ENCODE measurements around the gene RBM3. TPM values are rescaled to one million over a fixed set of nuclear protein-coding genes. Genes with fewer than 3 reads are reported as not detected.

RBM3 gene
- polyA plus RNA-seq, 1 of the 3 experiments (the other 2 are of a cell fraction): 183 TPM

GRCh38 chrX:48617542-48618340 lies 43.5 kb downstream of the RBM3 start:
- no peaks in the 10 kb centered on the region for H3K9me3 ChIP-seq
- H3K27ac ChIP-seq (ENCODE audit: low read depth in 2 of 2, low read length in 1 of 2): no peak overlapping the region
- no peaks in the 10 kb centered on the region for H3K4me1 ChIP-seq (ENCODE audit: control insufficient read depth in 1 of 2, insufficient read depth in 2 of 2, low read depth in 1 of 2, low read length in 1 of 2)
- H3K27me3 ChIP-seq (ENCODE audit: insufficient read depth): no peaks in the 10 kb centered on the region; the same call in 1 of the 2 replicates
- no peaks in the 10 kb centered on the region for H3K79me2 ChIP-seq (ENCODE audit: insufficient read depth)
- TF ChIP-seq USF1 (IDR thresholded peaks at IDR 0.05; ENCODE audit: borderline replicate concordance, low read depth): no peak
- no peak for TF ChIP-seq NFIC (IDR thresholded peaks at IDR 0.05; ENCODE audit: borderline replicate concordance)
- no peak for TF ChIP-seq YY1 (IDR thresholded peaks at IDR 0.05; ENCODE audit: low read depth)
- TF ChIP-seq REST (IDR thresholded peaks at IDR 0.05; ENCODE audit: low read depth, low read length): no peak
- TF ChIP-seq SMC3 (IDR thresholded peaks at IDR 0.05; ENCODE audit: low read depth, low read length): no peak
- no peak for TF ChIP-seq EP300 (IDR thresholded peaks at IDR 0.05; ENCODE audit: borderline replicate concordance in 1 of 2, low read depth in 1 of 2, low read length in 1 of 2)
- no peak for TF ChIP-seq EZH2phosphoT487 (IDR thresholded peaks at IDR 0.05; ENCODE audit: borderline replicate concordance, low read depth)
- TF ChIP-seq GABPA (IDR thresholded peaks at IDR 0.05; ENCODE audit: low read depth): no peak
- no peak for TF ChIP-seq TEAD4 (IDR thresholded peaks at IDR 0.05; ENCODE audit: borderline replicate concordance, insufficient read depth)
- TF ChIP-seq CTCF (IDR thresholded peaks at IDR 0.05): no peak
- TF ChIP-seq TAF1 (IDR thresholded peaks at IDR 0.05; ENCODE audit: borderline replicate concordance, low read depth, low read length): no peak
- TF ChIP-seq ELF1 (IDR thresholded peaks at IDR 0.05): no peak
- TF ChIP-seq POLR2AphosphoS5 (IDR thresholded peaks at IDR 0.05; ENCODE audit: low read depth, low read length): no peak
- no peak for TF ChIP-seq FOXM1 (IDR thresholded peaks at IDR 0.05; ENCODE audit: low read depth)
- no peak for TF ChIP-seq FOXJ3 (CRISPR knock-in tag; IDR thresholded peaks at IDR 0.05)
- TF ChIP-seq GATA2 (CRISPR knock-in tag; IDR thresholded peaks at IDR 0.05): no peak
- H2AFZ ChIP-seq (ENCODE audit: low read depth): no peak overlapping the region
- CTCF ChIA-PET: interaction anchor here (1.4 kb wide), 1 partner anchor 31 kb away, joined by 3 read pairs; no protein-coding TSS in a partner anchor
- H3K9me2 ChIP-seq: no peaks in the 10 kb centered on the region
- H3K36me3 ChIP-seq (replicated peaks in 1 of 2; ENCODE audit: control insufficient read depth in 1 of 2, insufficient read depth in 2 of 2, low read length in 1 of 2): no peaks in the 10 kb centered on the region
- H3K4me3 ChIP-seq (ENCODE audit: low read depth in 2 of 2, low read length in 1 of 2): no peak overlapping the region
- 25% methylated on average over 7 of the region's 8 CpGs for WGBS (ENCODE audit: low lambda C conversion rate)
- no peaks in the 10 kb centered on the region for H3F3A ChIP-seq (replicated peaks; ENCODE audit: insufficient read depth)
- H4K20me1 ChIP-seq (ENCODE audit: insufficient read depth): no peaks in the 10 kb centered on the region
- no peak overlapping the region for H3K9ac ChIP-seq
- H3K4me2 ChIP-seq: no peak overlapping the region
- POLR2A ChIA-PET: no interaction called here
- DNase-seq: no peak

Data from SK-N-SH (cell line).